Bone marrow (tissue), 2 donors: ENCODE data around the gene SAGE1.
"Not testable (repeated sequence)": the region's sequence is repeated elsewhere in the genome, so short reads cannot be mapped to it uniquely, and the experiment has no call there.

Experiments
- DNase-seq, 2 donors: peaks; one replicate each; lab custom pipeline; 2025; lab: John Stamatoyannopoulos, UW

The SAGE1 gene

GRCh38 chrX:135893294-135893817 is at the start of gene SAGE1, which contains the start of gene CT45A10:
Gene SAGE1 (plus strand): TSS chrX:135893716. CDS start chrX:135896243, 2,527 bp downstream.
Gene CT45A10 (minus strand): TSS chrX:135893444. CDS start chrX:135885344, 8,100 bp downstream.
- DNase-seq: no peak

- not testable (repeated sequence) for DNase-seq
Observed at GRCh38 chrX:135854438-135854837, 39.1 kb upstream of the SAGE1 start, which contains the start of gene CT45A8. Gene CT45A8 (minus strand): TSS chrX:135854538. CDS start chrX:135850783, 3,755 bp downstream.

- not testable (repeated sequence) for DNase-seq
Observed at GRCh38 chrX:135871712-135872111, 21.8 kb upstream of the SAGE1 start, which contains the start of gene CT45A9. Gene CT45A9 (minus strand): TSS chrX:135871812. CDS start chrX:135868061, 3,751 bp downstream.

- not testable (repeated sequence) for DNase-seq
Observed at GRCh38 chrX:135882741-135883140, 10.8 kb upstream of the SAGE1 start.

GRCh38 chrX:135888230-135888629 is 5.3 kb upstream of the SAGE1 start:
- not testable (repeated sequence) for DNase-seq

- DNase-seq: not testable (repeated sequence)
Observed at GRCh38 chrX:135888976-135889375, 4.5 kb upstream of the SAGE1 start.

GRCh38 chrX:135890087-135890585 is 3.4 kb upstream of the SAGE1 start:
- no peak for DNase-seq

GRCh38 chrX:135892781-135893180 is 735 bp upstream of the SAGE1 start:
- no peak for DNase-seq

GRCh38 chrX:135910251-135910650 is 16.7 kb downstream of the SAGE1 start:
- no peak for DNase-seq

- no peak for DNase-seq
Observed at GRCh38 chrX:135914404-135914803, 20.9 kb downstream of the SAGE1 start.

GRCh38 chrX:135920516-135920915 is 27.0 kb downstream of the SAGE1 start:
- DNase-seq: not testable (repeated sequence)

- DNase-seq: no peak
Observed at GRCh38 chrX:135923353-135923752, 29.8 kb downstream of the SAGE1 start.

GRCh38 chrX:135927897-135928296 is 34.4 kb downstream of the SAGE1 start:
- DNase-seq: no peak

GRCh38 chrX:135931644-135932487 is 38.4 kb downstream of the SAGE1 start:
- no peak for DNase-seq

GRCh38 chrX:135944486-135944885 is 51.0 kb downstream of the SAGE1 start:
- DNase-seq: peak in 1 of 2 donors; percentile 47

- DNase-seq: no peak
Observed at GRCh38 chrX:135951291-135951690, 57.8 kb downstream of the SAGE1 start.
